Embryonic facial prominence (tissue), 1 donor: ENCODE results near the gene MYCBP2.

Experiments used
- DNase-seq: peaks from one replicate; pipeline ENCODE4 v3.0.0-alpha.2; 2016; ENCODE audit errors: extremely low spot score

Gene MYCBP2

DNA sequence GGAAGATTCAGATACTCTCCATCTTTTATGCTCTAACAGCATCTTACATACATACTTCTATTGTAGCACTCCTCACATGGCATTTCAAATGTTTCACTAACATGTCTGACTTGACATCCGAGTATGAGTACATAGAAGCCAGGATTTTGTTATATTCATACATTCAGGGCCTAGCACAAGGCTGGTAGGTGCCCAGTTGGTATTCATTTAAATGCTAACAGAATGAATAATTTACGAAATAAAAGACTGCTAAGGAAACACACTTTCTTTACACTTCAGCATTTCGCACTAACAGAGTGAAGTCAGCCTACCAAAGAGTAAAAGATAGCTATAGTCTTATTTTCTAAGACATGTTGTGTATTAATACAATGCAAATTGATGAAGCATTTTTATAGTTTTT, 232.1 kb downstream of the MYCBP2 start:
- no peak for DNase-seq

DNA sequence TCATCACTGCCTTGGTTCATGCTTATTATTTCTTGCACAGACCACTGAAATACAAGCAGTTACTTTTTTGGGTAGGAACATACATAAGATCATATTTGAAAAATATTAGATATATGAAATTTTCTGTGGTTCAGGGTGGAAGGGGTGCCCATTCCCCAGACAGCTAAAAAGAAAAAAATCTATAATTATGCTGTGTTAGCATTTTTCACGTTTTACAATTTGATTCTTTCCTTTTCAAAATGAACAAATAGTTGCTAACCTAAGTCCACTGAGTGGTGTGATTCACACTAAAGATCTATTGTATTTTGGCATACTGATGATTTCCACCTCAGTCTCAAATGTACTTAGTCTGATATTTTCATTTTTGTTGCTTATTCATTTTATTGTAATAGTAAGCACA, 233.2 kb downstream of the MYCBP2 start:
- no peak for DNase-seq

DNA sequence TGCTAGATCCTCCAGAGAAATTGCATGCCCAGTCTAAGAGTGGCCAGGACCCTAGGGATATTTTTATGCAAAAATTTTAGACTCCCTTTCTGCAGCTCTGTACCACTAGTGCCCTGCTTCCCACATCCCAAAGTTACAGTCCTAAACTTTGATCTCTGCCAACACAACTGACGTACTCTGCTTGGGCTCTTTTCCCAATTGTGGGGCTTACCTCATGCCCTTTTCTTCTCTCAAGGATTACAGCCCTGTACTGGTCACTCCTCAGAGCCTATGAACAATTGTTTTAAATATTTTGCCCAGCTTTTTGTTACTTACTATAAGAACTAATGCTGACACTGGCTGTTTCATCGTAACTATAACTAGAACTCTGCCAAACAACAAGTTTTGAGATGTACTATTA, 242.1 kb downstream of the MYCBP2 start:
- DNase-seq = no peak

DNA sequence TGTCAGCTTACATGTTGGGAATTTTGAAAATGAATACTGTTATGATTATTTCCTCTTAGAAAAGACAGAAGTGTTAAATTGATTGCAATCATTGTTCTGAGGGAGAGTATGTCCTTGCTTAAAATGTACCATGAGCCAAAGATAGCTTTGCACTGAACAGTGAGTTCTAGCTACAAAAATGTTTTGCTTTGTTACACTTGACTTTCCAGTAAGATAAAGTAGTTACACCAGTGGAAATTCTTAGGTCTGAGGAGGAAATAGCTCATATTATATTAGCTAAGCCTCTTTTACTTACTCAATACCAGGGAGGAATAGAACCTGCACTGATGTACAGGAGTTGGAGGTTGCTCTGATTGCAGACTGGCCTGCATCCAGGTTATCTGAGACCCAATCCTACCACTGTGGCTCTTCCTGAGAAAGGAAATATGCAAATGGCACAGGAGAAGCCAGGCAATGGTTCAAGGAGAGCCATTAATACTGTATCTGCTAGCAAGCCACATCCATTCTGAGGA, 246.9 kb downstream of the MYCBP2 start:
- no peak for DNase-seq

DNA sequence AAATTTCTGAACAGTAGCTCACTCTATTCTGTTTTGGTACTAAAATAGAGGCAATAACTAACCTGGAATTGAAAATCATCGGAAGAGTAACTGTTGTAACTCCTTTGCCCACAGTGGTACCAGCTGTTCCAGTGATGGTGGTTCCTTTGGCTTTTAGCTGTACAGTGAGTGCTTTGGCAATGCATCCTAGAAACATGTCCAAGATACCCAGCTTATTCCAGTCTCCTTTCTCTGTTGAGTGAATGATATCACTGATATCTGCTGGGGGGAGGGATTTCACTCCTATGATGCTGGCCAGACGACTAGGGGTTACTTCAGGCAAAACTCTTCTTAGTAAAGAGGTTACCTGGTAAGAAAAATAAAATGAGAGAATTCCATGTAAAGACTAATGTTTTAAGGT, 259.4 kb downstream of the MYCBP2 start:
- no peak for DNase-seq

DNA sequence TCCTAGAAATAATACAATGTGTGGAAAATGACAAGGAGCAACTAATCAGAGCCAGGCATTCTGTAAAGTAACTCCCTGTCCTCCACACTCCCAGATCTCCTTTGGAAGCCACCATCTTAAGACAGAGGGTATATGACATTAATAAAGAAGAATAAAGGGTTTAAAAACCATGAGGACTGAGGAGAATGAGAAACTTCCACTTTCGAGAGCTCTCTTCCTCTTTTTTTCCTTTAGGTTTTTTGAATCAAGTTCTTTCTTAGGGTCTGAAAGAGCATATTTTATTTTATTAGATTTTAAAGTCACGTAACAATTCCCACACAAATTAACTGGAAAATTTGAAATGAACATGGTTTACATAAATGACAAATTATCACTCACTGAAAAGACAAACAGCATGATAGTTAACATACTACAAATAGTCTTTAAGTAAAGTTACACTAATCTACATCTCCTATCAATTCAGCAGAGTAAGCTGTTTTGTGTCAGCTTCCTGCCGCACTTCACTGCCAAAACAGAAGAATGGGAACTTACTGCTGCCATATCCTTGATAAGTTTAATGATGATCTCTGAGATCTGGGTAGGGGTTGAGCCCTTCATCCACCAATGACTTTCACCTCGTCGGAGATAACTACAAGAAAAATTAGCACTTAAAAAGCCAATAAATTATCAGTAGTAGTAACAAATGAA, 261.3 kb downstream of the MYCBP2 start:
- no peak for DNase-seq

DNA sequence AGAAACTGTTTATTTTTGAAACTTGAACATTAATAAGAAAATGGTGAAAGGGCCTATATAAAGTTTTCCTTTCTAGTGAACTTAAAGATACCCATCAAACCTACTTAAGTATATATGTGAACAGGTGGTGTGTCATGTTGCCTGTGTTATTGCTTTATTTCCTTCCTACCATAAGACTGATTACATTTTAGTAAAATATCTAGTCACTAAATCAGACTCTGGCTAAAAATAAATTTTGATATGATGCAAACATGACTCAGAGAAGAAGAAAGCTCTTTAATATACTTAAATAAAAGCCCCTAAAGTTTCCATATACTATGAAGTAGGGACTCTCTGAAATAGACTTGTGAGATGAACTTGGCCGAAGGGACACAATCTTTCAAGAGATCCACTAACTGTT, 264.8 kb downstream of the MYCBP2 start:
- no peak for DNase-seq

DNA sequence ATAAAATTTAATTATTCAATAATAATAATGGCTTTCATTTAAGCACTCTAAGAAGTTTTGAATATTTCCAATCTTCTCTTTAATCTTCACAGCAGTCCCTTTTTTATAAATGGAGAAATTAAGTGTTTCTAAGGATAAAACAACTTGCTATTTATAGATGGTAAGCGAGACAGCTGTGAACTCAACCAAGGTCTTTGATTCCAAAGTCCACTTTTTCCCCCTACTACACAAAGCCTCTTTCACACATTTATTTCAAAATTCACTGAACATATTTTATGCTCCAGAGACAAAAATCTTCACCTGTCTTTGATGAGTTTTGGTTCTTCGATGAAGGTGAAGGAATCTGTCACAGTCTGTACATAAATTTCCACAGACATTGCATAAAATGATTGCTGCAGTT, 265.5 kb downstream of the MYCBP2 start:
- no peak for DNase-seq

DNA sequence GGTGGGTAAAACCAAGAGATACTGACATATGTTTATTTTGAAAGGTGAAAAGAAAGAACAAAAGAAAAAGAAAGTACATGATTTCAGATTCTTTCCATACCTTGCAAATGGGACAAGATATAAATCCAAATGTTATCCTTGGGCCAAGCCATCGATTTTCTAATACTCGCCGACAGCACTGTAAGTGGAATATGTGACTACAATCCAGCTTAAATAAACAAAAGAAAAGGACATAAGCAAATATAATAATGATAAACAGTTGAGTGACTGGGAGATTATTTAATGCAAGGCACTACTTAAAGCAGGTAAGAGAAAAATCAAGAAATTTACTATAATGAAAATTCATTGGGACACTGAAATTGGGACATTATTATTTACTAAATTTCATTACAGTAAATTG, 270.0 kb downstream of the MYCBP2 start:
- no peak for DNase-seq

DNA sequence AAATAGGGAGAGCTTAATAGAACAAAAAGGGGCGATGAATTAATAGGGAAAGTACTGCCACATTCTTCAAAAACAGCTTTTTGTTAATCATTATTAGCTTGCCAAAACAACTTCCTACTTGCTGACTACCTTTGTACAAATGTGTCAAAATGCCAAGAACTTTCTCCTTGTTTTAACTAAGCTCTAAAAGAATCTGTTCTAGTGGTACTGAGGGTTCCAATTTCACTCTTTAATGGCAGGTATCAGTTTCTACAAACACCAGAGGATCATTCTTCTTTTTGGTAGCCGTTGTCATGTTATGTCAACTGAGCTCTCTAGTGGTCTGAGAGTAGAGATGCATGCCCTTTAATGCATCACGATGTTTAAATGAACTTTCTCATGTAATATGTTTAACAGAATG, 270.5 kb downstream of the MYCBP2 start:
- DNase-seq = no peak

DNA sequence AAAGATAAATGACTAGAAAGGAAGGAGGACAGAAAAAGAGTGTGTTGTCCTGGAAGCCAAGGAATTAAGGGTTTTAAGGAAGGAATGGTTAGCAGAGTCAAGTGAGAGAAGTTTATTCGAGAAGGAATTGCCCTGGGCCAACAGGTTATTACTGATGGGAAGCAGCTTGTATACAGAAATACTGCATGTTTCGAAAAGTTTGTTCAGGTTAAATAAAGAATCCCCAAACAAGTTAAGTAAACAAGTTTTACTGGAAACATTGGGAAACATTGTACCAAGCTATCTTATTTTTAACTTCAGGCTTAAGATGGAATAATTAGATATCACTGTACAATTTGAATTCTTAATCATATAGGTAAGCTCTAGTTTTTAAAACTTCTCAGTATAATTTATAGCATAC, 271.7 kb downstream of the MYCBP2 start:
- DNase-seq = no peak

DNA sequence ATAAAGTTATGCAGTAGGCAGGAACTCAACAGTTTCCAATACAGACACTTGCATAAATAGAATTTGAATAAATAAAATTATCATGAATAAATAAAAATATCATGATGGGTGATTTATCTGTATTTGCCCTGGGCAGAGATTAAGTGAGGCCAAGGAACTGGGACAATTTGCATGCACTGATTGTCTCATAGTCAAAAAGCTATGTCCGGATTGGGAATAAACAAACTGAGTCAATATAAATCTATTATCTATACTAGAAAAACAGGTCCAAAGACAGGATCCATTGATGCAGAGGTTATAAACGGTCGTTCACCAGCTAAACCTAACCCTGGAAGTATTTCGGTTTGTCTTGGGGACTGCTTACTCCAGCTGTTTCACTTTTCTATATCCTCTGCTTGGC, 273.7 kb downstream of the MYCBP2 start:
- DNase-seq = no peak

DNA sequence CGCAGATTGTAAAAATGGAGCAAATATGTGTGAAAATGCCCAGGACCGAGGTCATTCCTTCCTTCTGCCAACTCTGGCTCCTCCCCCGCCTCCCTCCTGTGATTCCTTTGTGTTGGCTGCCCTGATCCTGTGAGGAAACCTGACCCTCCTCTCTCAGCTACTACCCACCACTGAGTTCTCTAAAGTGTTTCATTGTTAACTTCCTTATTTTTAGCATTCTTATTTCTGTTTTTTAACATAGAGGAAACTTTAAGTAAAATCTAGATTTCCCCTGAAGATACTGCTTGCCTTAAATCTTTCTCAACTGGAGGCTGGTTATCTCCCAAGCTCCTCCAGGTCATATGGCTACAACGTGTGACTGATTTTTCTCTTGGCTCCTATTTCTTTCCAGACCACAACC, 278.2 kb downstream of the MYCBP2 start:
- no peak for DNase-seq

DNA sequence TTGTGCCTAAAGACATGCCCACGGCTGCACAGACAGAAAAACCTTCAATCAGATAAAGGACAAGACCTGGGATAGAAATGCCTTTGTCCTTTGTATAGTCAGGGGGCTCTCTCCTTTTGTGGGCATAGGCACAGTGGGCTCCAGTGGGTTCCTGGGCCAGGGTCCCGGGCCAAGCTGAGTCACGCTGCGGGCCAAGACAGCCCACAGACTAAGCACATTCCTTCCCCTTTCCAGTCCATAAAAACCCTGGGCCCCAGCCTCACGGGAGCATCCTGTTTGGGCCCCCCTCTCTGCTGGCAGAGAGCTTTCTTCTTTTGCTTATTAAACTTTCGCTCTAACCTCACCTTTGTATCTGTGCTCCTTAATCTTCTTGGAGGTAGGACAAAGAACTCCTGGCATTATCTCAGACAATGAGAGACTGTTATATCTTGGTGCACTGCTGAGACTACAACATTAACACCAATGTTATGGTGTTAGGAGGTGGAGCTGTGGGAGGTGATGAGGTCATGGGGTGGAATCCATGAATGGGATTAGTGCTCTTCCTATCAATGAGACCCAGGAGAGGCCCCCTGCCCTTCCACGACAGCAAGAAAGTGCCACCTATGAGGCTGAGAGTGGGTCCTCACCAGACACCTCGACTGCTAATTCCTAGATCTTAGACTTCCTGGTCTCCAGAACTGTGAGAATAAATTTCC, 279.1 kb downstream of the MYCBP2 start:
- no peak for DNase-seq

DNA sequence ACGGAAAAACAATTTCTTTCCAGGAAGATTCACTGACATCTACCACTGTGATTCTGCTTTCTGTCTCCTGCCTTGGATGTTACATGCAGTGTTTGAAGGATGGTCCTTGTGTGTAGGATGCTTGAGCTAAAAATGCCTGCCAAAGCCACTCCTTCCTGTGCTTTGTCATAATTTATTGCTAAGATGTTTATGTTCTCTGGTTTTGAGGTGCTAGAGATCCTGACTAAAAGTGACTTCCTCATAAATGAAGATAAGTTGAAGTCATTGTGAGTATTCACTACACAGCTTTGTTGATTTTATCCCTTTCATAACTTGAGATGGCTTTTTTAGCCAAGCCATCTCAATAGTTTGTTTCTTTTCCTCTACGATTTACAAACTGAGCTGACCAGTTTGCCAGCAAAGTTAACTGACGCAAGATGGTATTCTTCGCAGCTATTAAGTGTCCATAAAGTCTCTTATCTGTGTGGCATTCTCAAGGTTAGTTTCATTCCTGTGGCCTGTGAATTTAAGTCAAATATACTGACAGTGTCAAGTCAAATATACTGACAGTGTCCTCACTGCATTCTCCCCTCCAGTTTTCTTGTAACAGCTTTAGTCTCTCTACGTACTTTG, 284.2 kb downstream of the MYCBP2 start:
- no peak for DNase-seq

DNA sequence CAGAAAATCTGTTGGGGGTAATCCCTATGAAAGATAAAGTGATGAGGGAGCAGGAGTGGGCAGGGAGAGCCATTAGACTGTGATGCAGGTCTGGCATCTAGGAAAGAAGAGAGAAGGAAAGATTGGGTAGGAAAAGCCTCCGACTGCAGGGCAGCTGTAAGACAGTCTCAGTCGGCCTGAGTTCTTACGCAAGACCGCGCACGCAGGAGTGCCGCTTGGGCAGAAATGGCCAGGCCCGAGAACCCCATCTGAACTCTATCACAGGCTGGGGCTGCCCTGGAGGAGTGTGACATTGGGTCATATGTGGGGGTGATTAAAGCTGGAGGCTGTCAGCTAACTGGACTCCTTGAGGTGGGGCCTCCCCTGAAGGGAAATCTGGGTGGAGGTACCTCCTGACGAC, 286.1 kb downstream of the MYCBP2 start:
- no peak for DNase-seq

DNA sequence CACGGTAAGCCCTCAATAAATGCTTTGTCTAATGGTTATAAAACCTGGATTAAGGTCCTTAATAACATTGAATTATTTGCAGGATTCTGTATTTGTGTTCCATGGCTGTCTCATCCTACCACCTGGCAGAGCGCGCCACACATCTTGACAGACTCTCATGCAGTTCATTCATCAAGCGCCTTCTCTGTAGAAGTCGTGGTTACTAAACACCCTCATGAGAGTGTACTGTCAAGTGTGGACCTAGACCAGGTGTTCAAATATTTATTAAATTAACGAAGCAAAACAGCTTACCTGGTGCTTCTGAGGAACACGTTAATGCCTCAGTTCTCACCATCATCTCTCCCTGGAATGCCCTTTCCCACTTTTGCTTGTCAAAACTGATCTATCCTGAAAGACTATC, 286.8 kb downstream of the MYCBP2 start:
- no peak for DNase-seq

DNA sequence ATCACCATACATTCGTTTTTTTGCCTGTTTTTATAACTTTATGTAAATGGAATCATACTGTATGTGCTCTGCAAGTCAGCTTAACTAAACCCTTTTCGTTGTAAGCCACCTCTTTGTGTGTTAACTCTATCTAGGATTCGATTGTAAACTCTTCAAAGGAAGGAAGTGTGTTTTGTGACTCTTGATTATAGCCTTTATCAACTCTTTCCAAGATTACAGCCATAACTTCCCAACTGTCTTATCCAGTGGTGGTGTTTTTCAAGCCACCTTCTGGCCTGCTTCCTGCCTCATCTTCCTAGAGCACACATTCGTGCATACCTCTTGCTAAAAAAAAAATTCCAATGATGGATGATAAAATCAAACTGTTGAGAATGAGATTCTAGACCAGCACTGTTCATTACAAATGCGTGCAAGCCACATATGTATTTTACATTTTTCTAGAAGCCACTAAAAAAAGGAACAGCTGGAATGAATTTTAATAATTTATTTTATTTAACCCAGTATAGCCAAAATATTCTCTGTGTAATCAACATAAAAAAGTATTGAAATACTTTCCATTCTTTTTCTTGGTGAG, 287.9 kb downstream of the MYCBP2 start:
- DNase-seq = no peak

DNA sequence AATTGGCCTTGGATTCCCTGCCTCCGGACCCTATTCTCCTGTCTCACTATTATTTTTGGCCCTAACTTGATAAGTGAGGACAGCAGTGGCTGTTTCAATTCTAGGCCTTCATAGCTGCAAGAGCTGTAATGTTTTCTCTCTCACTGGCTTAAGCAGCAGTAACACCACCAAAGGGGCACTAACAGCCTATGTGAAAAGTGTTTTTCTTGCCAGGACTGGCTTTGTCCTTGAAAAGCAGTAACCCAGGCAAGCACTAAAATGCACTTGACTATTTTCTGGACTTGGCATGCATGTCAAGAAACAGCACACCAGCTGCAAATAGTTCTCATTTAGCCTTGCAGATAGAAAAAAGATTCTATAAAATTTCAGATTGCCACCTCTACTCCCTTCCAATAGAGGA, 290.6 kb downstream of the MYCBP2 start:
- no peak for DNase-seq

DNA sequence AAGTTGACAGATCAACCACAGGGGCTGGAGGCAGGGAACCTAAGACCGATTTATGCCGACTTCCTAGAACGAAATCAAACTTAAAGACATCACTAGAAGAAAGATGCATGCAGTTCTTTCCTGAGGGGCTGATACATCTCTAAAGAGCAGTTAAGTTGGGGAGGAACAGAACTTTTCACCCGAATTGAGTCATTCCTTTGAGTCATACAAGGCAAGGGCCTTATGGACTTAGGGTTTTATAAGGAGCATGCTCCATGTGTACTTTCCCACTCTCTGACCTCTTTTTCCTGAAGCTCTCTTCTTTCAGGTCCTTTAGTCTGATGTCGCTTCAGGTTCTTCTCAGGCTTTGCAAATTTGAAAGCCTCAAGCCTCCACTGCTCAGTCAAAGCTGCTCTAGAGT, 292.0 kb downstream of the MYCBP2 start:
- no peak for DNase-seq

DNA sequence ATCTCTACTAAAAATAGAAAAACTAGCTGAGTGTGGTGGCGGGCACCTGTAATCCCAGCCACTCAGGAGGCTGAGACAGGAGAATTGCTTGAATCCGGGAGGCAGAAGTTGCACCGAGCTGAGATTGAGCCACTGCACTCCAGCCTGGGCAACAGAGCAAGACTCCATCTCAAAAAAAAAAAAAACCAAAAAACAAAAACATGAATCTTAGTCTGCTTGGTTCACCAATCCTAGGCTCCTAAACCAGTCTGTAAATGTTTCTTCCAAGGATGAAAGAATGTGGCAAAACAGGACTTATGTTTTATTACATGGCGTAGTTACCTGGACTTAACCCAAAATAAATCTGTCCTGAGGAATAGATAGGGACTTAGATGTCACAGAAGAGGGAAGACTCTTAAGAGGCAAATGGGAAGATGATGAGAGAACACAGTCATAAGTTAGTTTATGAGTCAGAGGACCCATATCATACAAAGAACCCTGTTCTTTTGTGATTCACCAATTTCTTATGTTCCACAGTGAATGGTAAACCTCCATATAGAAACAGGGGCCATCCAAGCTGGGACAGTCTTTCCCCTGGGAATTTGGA, 293.1 kb downstream of the MYCBP2 start:
- no peak for DNase-seq

DNA sequence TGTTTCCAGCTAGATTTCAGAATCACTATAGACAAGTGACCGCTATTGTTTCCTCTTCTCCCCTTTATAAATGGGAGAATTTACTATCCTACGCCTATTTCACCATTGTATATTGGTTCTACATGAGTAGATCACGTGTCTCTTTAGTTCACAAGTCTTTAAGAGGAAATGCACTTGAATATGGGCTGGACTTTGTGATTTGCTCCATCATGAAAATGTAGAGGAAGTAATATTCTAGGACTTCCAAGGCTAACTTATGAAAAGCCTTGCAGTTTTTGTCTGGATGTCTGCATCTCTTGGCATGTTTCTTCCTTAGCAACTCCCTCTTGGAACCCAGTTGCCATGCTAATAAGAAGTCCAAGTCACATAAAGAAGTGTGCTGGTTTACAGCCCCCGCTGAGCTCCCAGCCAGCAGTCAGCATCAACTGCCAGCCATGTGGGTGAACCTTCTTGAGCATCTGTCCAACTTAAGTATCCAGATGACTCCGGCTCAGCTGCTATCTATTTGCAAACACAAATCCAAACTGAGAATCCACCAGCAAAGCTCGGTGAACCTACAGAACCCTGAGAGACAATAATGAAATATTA, 295.1 kb downstream of the MYCBP2 start:
- no peak for DNase-seq
